Ishikawa (cell line): ENCODE data around the gene WDR5.

Experiments
- CEBPB ChIP-seq: IDR thresholded peaks from 2 replicates; pipeline ENCODE4 v1.6.1; 2012
- CREB1 ChIP-seq: IDR thresholded peaks from 2 replicates; pipeline ENCODE4 v1.6.1; 2012; ENCODE audit warnings: low read depth
- EGR1 ChIP-seq: IDR thresholded peaks from 2 replicates; pipeline ENCODE4 v1.6.1; 2012
- EP300 ChIP-seq: IDR thresholded peaks from 2 replicates; pipeline ENCODE4 v1.6.1; 2012; ENCODE audit warnings: borderline replicate concordance
- FOXM1 ChIP-seq: IDR thresholded peaks from 2 replicates; pipeline ENCODE4 v1.6.1; 2012; ENCODE audit warnings: low read depth, borderline replicate concordance
- MAX ChIP-seq: IDR thresholded peaks from 2 replicates; pipeline ENCODE4 v1.6.1; 2012
- TAF1 ChIP-seq: IDR thresholded peaks from 2 replicates; pipeline ENCODE4 v1.6.1; 2012; ENCODE audit warnings: low read depth, mild to moderate bottlenecking
- TCF12 ChIP-seq: IDR thresholded peaks from 2 replicates; pipeline ENCODE4 v1.6.1; 2012; ENCODE audit warnings: low read depth
- TEAD4 ChIP-seq: IDR thresholded peaks from 2 replicates; pipeline ENCODE4 v1.6.1; 2012
- YY1 ChIP-seq: IDR thresholded peaks from 2 replicates; pipeline ENCODE4 v1.6.1; 2012; ENCODE audit warnings: low read depth
- ZBTB7A ChIP-seq: IDR thresholded peaks from 2 replicates; pipeline ENCODE4 v1.6.1; 2012; ENCODE audit warnings: low read depth

GRCh38 chr9:134130503-134131375, 5.1 kb upstream of the WDR5 start:
- TF ChIP-seq TAF1 (peak; percentile 49; the same call in 1 of the 2 replicates), CREB1 (no peak), TCF12 (peak; percentile 86), TEAD4 (peak; percentile 99), EGR1 (no peak), CEBPB (no peak), FOXM1 (no peak), MAX (peak; percentile 68; the same call in 1 of the 2 replicates), EP300 (no peak; the same call in 1 of the 2 replicates), ZBTB7A (no peak; the same call in 1 of the 2 replicates), YY1 (0 out of 2 replicates have a peak, but pooled peaks have one; percentile 25)
